B cell (primary cell): ENCODE measurements around the gene ZBTB47. TPM values are rescaled to one million over a fixed set of nuclear protein-coding genes. Genes with fewer than 3 reads are reported as not detected.

Experiments used
- ATAC-seq: fragments of 200-7000 bp; cut with Tn5 transposase; one replicate; pipeline ENCODE4 v1.10.0; 2021; ENCODE audit warnings: low read depth, mild to moderate bottlenecking, moderate number of reproducible peaks, moderate library complexity
- CTCF ChIA-PET: fragments of 350-600 bp; sonication (Branson Sonifier 250); formaldehyde crosslinking; loops from one replicate; lab custom pipeline; 2021; ENCODE audit warnings: antibody characterized with exemption, inconsistent platforms; lab: Charles Lee
- POLR2A ChIA-PET: fragments of 350-600 bp; sonication (Branson Sonifier 250); formaldehyde crosslinking; loops from one replicate; lab custom pipeline; 2021; ENCODE audit warnings: antibody characterized with exemption; lab: Charles Lee
- DNase-seq: peaks from one replicate; pipeline ENCODE4 v3.0.0; 2013
- H2AFZ ChIP-seq: 2 replicates; pipeline ENCODE4 v1.6.1; 2012; ENCODE audit warnings: mild to moderate bottlenecking, low read depth, low read length; ENCODE audit not compliant: insufficient read depth, poor library complexity, severe bottlenecking
- H3K27ac ChIP-seq, 2 donors: 1 replicate in 1 of 2; 2 replicates in 1 of 2; pipeline ENCODE4 v1.5.1; 2012 to 2013; ENCODE audit warnings: low read length in 2 of 2, mild to moderate bottlenecking in 2 of 2, moderate library complexity in 1 of 2
- H3K27me3 ChIP-seq, 4 experiments: fragments of 200-600 bp in 1 of 4; sonication (generic) in 1 of 4; replicated peaks in 1 of 4; 1 replicate in 2 of 4; 2 replicates in 2 of 4; pipeline versions ENCODE4 v1.6.1 to v1.7.0; 2013 to 2016; ENCODE audit warnings: low read length in 3 of 4, mild to moderate bottlenecking in 2 of 4, mixed read lengths in 1 of 4, moderate library complexity in 1 of 4; ENCODE audit not compliant: insufficient read depth in 4 of 4, control insufficient read depth in 3 of 4; ENCODE audit errors: control extremely low read depth in 1 of 4
- H3K36me3 ChIP-seq, 2 experiments: replicated peaks in 1 of 2; 1 replicate in 1 of 2; 2 replicates in 1 of 2; pipeline versions ENCODE4 v1.6.1 to v1.7.1; 2013; ENCODE audit warnings: low read length in 1 of 2; ENCODE audit not compliant: insufficient read depth in 2 of 2, control insufficient read depth in 1 of 2; ENCODE audit errors: control extremely low read depth in 1 of 2, extremely low read depth in 1 of 2
- H3K4me1 ChIP-seq, 2 donors: fragments of 200-600 bp in 1 of 2; sonication (generic) in 1 of 2; 1 replicate in 1 of 2; 2 replicates in 1 of 2; pipeline versions ENCODE4 v1.5.1 to v1.6.1; 2013 to 2017; ENCODE audit warnings: low read length in 2 of 2; ENCODE audit not compliant: control insufficient read depth in 2 of 2, insufficient read depth in 2 of 2
- H3K4me2 ChIP-seq: replicated peaks from 2 replicates; pipeline ENCODE3; 2012; ENCODE audit warnings: mild to moderate bottlenecking, low read depth, low read length; ENCODE audit not compliant: poor library complexity, severe bottlenecking
- H3K4me3 ChIP-seq, 5 experiments: fragments of 200-600 bp in 1 of 5; sonication (generic) in 1 of 5; 1 replicate in 3 of 5; 2 replicates in 2 of 5; pipeline versions ENCODE4 v1.5.1 to v1.7.0; 2011 to 2016; ENCODE audit warnings: low read length in 4 of 5, mild to moderate bottlenecking in 4 of 5, low read depth in 2 of 5, control low read depth in 1 of 5, moderate library complexity in 1 of 5; ENCODE audit not compliant: insufficient read depth in 1 of 5; ENCODE audit errors: control extremely low read depth in 1 of 5, extremely low read depth in 1 of 5
- H3K79me2 ChIP-seq: fragments of 200-600 bp; sonication (generic); one replicate; pipeline ENCODE4 v1.6.0; 2016; ENCODE audit warnings: low read length; ENCODE audit not compliant: control insufficient read depth, insufficient read depth
- H3K9ac ChIP-seq: fragments of 200-600 bp; sonication (generic); 2 replicates; pipeline ENCODE4 v1.6.1; 2017; ENCODE audit warnings: mild to moderate bottlenecking, low read length, moderate library complexity
- H3K9me3 ChIP-seq, 3 donors: one replicate each; pipeline versions ENCODE4 v1.6.1 to v1.7.1; 2013; ENCODE audit warnings: low read length in 2 of 3; ENCODE audit not compliant: control insufficient read depth in 2 of 3, insufficient read depth in 1 of 3; ENCODE audit errors: control extremely low read depth in 1 of 3
- H4K20me1 ChIP-seq: 2 replicates; pipeline ENCODE4 v1.6.0; 2012; ENCODE audit warnings: mild to moderate bottlenecking, low read length; ENCODE audit not compliant: insufficient read depth, control insufficient read depth, poor library complexity, severe bottlenecking
- H3K27ac Mint-ChIP-seq: one replicate; pipeline ENCODE4 v1.8.0; 2021; ENCODE audit warnings: mixed read lengths
- H3K27me3 Mint-ChIP-seq: one replicate; pipeline ENCODE4 v1.8.0; 2021; ENCODE audit warnings: mixed read lengths
- H3K4me1 Mint-ChIP-seq: one replicate; pipeline ENCODE4 v1.8.0; 2021; ENCODE audit warnings: mixed read lengths
- H3K4me3 Mint-ChIP-seq: one replicate; pipeline ENCODE4 v1.8.0; 2021; ENCODE audit warnings: mixed read lengths
- H3K9me3 Mint-ChIP-seq: one replicate; pipeline ENCODE4 v1.8.0; 2022; ENCODE audit warnings: mixed read lengths; ENCODE audit not compliant: insufficient read depth
- EZH2 ChIP-seq: IDR thresholded peaks from 2 replicates; pipeline ENCODE4 v1.6.1; 2012; ENCODE audit warnings: borderline replicate concordance, low read depth, mild to moderate bottlenecking, moderate library complexity, low read length; ENCODE audit not compliant: insufficient read depth, poor library complexity, severe bottlenecking
- WGBS: methylation state at CpG from one replicate; pipeline ENCODE4 v1.1.5; 2013; ENCODE audit warnings: missing lambda C conversion rate; ENCODE audit not compliant: insufficient coverage; 5-methylcytosine and 5-hydroxymethylcytosine counted together
- intact Hi-C: fragments of 100-400 bp; cut with micrococcal nuclease; formaldehyde crosslinking; loops from one replicate; pipeline ENCODE4 v1.10.0; 2022
- polyA plus RNA-seq: library from polyadenylated mRNA; depleted of rRNA; stranded (reverse); fragments of >200 nt; gene quantifications from 2 replicates; pipeline ENCODE4 v1.2.3, GENCODE V29; 2012
- total RNA-seq, 2 donors: library from RNA; stranded (reverse); fragments of 120-200 nt in 1 of 2; gene quantifications; 1 replicate in 1 of 2; 2 replicates in 1 of 2; pipeline versions ENCODE4 v1.2.3 to v1.2.4, GENCODE V29; 2013 to 2022
- TF ChIP-seq, protein P1 (sequence below): fragments of 200-600 bp; IDR thresholded peaks from one replicate; pipeline ENCODE4 v1.8.0; 2022; ENCODE audit warnings: antibody characterized with exemption, mild to moderate bottlenecking

The ZBTB47 gene
- total and polyA plus RNA-seq, 2 donors (not counting 1 experiment from before 2014, with no cell fraction given) = 0.34 to 1.6 TPM

- H3K4me1 Mint-ChIP-seq = no peaks in the 10 kb centered on the region
- no peak within 1 kb of the TSS for H3K27ac Mint-ChIP-seq
- Histone ChIP-seq H2AFZ (no peak within 1 kb of the TSS), H3K4me3 (no peak within 1 kb of the TSS), H3K27me3 (peaks cover 0 to 18% (median 0%) of the 10 kb centered on the region in 4 experiments), H3K36me3 (no peaks in the 10 kb centered on the region), H3K79me2 (no peaks in the 10 kb centered on the region), H3K27ac (no peak within 1 kb of the TSS), H3K9ac (no peak within 1 kb of the TSS), H3K4me1 (no peaks in the 10 kb centered on the region), H3K9me3 (peaks cover 0 to 15% (median 0%) of the 10 kb centered on the region in 3 donors), H3K4me2 (no peak within 1 kb of the TSS), H4K20me1 (no peaks in the 10 kb centered on the region)
- intact Hi-C loops = no loop called here
- ATAC-seq (no peak), DNase-seq (no peak)
- H3K4me3 Mint-ChIP-seq = no peak within 1 kb of the TSS
- CTCF ChIA-PET = interaction anchor here (0.6 to 0.9 kb wide), 2 partner anchors 42 to 99 kb away, joined by 3 to 4 read pairs; no protein-coding TSS in a partner anchor
- POLR2A ChIA-PET = no interaction called here
- H3K9me3 Mint-ChIP-seq = no peaks in the 10 kb centered on the region
- TF ChIP-seq, protein P1, sequence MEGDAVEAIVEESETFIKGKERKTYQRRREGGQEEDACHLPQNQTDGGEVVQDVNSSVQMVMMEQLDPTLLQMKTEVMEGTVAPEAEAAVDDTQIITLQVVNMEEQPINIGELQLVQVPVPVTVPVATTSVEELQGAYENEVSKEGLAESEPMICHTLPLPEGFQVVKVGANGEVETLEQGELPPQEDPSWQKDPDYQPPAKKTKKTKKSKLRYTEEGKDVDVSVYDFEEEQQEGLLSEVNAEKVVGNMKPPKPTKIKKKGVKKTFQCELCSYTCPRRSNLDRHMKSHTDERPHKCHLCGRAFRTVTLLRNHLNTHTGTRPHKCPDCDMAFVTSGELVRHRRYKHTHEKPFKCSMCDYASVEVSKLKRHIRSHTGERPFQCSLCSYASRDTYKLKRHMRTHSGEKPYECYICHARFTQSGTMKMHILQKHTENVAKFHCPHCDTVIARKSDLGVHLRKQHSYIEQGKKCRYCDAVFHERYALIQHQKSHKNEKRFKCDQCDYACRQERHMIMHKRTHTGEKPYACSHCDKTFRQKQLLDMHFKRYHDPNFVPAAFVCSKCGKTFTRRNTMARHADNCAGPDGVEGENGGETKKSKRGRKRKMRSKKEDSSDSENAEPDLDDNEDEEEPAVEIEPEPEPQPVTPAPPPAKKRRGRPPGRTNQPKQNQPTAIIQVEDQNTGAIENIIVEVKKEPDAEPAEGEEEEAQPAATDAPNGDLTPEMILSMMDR = no peak
- TF ChIP-seq EZH2 = no peak
- 81% methylated on average over 17 of the region's 21 CpGs for WGBS
- peaks cover 4% of the 10 kb centered on the region for H3K27me3 Mint-ChIP-seq
Observed at GRCh38 chr3:42702066-42702951, 48.8 kb downstream of the ZBTB47 start, which contains the start of gene HHATL. HHATL (minus strand) TSS chr3:42702798; CDS start chr3:42700826, 1,972 bp downstream.
